Loucy (cell line): ENCODE data around the gene VSTM1.

Source experiments
- CTCF ChIP-seq: fragments of 200-600 bp; sonication (generic); conservative IDR thresholded peaks from 2 replicates; pipeline ENCODE4 v1.5.1; 2014; ENCODE audit warnings: mild to moderate bottlenecking, antibody characterized with exemption, low read length
- EZH2phosphoT487 ChIP-seq: fragments of 200-600 bp; IDR thresholded peaks from 2 replicates; pipeline ENCODE4 v1.6.1; 2018; ENCODE audit warnings: antibody characterized with exemption, mild to moderate bottlenecking, moderate library complexity, borderline replicate concordance

GRCh38 chr19:53991224-53992113, 72.2 kb downstream of the VSTM1 start, which contains the start of gene CACNG6:
- TF ChIP-seq CTCF (no peak), EZH2phosphoT487 (no peak)
